ENCODE data around the gene TMEM37.

DNA sequence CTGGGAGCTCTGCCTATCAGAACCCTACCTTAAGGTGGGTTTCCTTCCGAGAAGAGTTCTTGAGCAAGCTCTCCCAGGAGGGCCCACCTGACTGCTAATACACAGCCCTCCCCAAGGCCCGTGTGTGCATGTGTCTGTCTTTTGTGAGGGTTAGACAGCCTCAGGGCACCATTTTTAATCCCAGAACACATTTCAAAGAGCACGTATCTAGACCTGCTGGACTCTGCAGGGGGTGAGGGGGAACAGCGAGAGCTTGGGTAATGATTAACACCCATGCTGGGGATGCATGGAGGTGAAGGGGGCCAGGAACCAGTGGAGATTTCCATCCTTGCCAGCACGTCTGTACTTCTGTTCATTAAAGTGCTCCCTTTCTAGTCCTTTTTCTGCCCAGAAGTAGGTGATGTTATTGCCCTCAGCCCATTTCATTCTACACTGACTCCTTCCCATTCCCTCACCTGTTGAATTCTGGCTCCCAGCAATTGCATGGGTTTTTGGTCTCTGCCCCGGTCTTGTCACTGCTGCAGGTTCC is 6.5 kb downstream of the TMEM37 start:
- TF ChIP-seq, protein P1, sequence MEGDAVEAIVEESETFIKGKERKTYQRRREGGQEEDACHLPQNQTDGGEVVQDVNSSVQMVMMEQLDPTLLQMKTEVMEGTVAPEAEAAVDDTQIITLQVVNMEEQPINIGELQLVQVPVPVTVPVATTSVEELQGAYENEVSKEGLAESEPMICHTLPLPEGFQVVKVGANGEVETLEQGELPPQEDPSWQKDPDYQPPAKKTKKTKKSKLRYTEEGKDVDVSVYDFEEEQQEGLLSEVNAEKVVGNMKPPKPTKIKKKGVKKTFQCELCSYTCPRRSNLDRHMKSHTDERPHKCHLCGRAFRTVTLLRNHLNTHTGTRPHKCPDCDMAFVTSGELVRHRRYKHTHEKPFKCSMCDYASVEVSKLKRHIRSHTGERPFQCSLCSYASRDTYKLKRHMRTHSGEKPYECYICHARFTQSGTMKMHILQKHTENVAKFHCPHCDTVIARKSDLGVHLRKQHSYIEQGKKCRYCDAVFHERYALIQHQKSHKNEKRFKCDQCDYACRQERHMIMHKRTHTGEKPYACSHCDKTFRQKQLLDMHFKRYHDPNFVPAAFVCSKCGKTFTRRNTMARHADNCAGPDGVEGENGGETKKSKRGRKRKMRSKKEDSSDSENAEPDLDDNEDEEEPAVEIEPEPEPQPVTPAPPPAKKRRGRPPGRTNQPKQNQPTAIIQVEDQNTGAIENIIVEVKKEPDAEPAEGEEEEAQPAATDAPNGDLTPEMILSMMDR (IDR thresholded peaks at IDR 0.05; ENCODE audit: poor library complexity) = no peak
- TF ChIP-seq EZH2 (IDR thresholded peaks at IDR 0.05; ENCODE audit: borderline replicate concordance) (no peak), EZH2phosphoT487 (IDR thresholded peaks at IDR 0.05; ENCODE audit: low read depth, severe bottlenecking, unreplicated experiment) (no peak)
